GM12878 (cell line): ENCODE measurements around the gene RAD51B.

Experiments used
- FOS ChIP-seq: IDR thresholded peaks from 3 replicates; pipeline ENCODE4 v1.6.1; 2011; ENCODE audit warnings: borderline replicate concordance; ENCODE audit not compliant: insufficient read length; ENCODE audit errors: extremely low read depth
- KDM1A ChIP-seq: fragments of 200-600 bp; sonication (generic); IDR thresholded peaks from 2 replicates; pipeline ENCODE4 v1.6.1; 2016; ENCODE audit warnings: borderline replicate concordance
- SMC3 ChIP-seq: IDR thresholded peaks from 2 replicates; pipeline ENCODE4 v1.6.1; 2011; ENCODE audit warnings: low read length, improper control_type of control experiment, borderline replicate concordance
- SUZ12 ChIP-seq: fragments of 200-600 bp; sonication (generic); IDR thresholded peaks from one replicate; pipeline ENCODE4 v1.6.1; 2018; ENCODE audit warnings: antibody characterized with exemption, mild to moderate bottlenecking; ENCODE audit not compliant: unreplicated experiment
- TAF1 ChIP-seq: IDR thresholded peaks from 2 replicates; pipeline ENCODE4 v1.6.1; 2011; ENCODE audit warnings: mild to moderate bottlenecking, low read depth, low read length, borderline replicate concordance
- TF ChIP-seq, protein P1 (sequence below): IDR thresholded peaks from 2 replicates; pipeline ENCODE4 v1.6.1; 2012; ENCODE audit warnings: low read depth, low read length, improper control_type of control experiment

DNA sequence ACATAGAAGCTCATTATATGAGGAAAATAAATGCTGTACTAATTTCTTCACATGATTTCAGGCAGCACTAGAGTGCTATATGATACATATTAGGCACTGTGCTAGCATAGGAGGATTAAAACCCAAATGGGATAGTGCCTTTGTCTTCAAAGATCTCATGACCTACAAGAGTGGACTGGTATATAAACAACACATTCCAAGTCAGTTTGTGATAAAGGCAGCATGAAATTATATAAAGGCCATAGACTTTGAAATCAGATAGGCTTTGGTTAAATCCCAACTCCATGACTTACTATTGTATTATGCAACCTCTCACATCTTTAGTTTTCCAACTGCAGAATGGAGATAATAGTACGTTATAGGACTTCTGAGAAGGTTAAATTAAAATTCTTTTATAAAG is 179.7 kb downstream of the RAD51B start:
- TF ChIP-seq TAF1 = no peak
- TF ChIP-seq, protein P1, sequence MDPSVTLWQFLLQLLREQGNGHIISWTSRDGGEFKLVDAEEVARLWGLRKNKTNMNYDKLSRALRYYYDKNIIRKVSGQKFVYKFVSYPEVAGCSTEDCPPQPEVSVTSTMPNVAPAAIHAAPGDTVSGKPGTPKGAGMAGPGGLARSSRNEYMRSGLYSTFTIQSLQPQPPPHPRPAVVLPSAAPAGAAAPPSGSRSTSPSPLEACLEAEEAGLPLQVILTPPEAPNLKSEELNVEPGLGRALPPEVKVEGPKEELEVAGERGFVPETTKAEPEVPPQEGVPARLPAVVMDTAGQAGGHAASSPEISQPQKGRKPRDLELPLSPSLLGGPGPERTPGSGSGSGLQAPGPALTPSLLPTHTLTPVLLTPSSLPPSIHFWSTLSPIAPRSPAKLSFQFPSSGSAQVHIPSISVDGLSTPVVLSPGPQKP = no peak
- no peak for TF ChIP-seq FOS
- TF ChIP-seq SMC3 = no peak
- TF ChIP-seq KDM1A = no peak
- no peak for TF ChIP-seq SUZ12
